NCI-H748 (cell line): ENCODE data around the gene TADA2A.
"Not testable (repeated sequence)": the region's sequence is repeated elsewhere in the genome, so short reads cannot be mapped to it uniquely, and the experiment has no call there.

Source experiments
- DNase-seq: peaks from one replicate; lab custom pipeline; 2025; ENCODE audit not compliant: unreplicated experiment; lab: John Stamatoyannopoulos, UW

The TADA2A gene

GRCh38 chr17:37490638-37491614 is 84.2 kb downstream of the TADA2A start:
- DNase-seq: no peak

GRCh38 chr17:37492167-37492566 is 85.5 kb downstream of the TADA2A start:
- DNase-seq: no peak

- no peak for DNase-seq
Measured at GRCh38 chr17:37493249-37494027, 86.8 kb downstream of the TADA2A start.

- DNase-seq: no peak
Measured at GRCh38 chr17:37494401-37494831, 87.7 kb downstream of the TADA2A start.

- no peak for DNase-seq
Measured at GRCh38 chr17:37494971-37495370, 88.3 kb downstream of the TADA2A start.

GRCh38 chr17:37500378-37500777 is 93.7 kb downstream of the TADA2A start:
- DNase-seq: no peak

GRCh38 chr17:37502009-37502936 is 95.6 kb downstream of the TADA2A start:
- DNase-seq: no peak

- no peak for DNase-seq
Measured at GRCh38 chr17:37503148-37503547, 96.5 kb downstream of the TADA2A start.

- no peak for DNase-seq
Measured at GRCh38 chr17:37505333-37505732, 98.6 kb downstream of the TADA2A start.

GRCh38 chr17:37506678-37507077 is 100.0 kb downstream of the TADA2A start:
- DNase-seq: peak; percentile 27

- no peak for DNase-seq
Measured at GRCh38 chr17:37507111-37507510, 100.4 kb downstream of the TADA2A start.

- no peak for DNase-seq
Measured at GRCh38 chr17:37510056-37510455, 103.4 kb downstream of the TADA2A start.

GRCh38 chr17:37511642-37512041 is 105.0 kb downstream of the TADA2A start:
- not testable (repeated sequence) for DNase-seq

- DNase-seq: no peak
Measured at GRCh38 chr17:37512442-37513068, 105.9 kb downstream of the TADA2A start.

- no peak for DNase-seq
Measured at GRCh38 chr17:37513711-37514110, 107.0 kb downstream of the TADA2A start.

- peak; percentile 46 for DNase-seq
Measured at GRCh38 chr17:37516127-37516571, 109.5 kb downstream of the TADA2A start.

- DNase-seq: no peak
Measured at GRCh38 chr17:37517881-37518280, 111.2 kb downstream of the TADA2A start.

GRCh38 chr17:37518826-37519225 is 112.1 kb downstream of the TADA2A start:
- no peak for DNase-seq

GRCh38 chr17:37519251-37519985 is 112.7 kb downstream of the TADA2A start:
- DNase-seq: no peak

GRCh38 chr17:37520174-37520573 is 113.5 kb downstream of the TADA2A start:
- DNase-seq: no peak
